Cardiac muscle cell (in vitro differentiated cells and primary cell): Measurements from ENCODE around the gene TLK1. TPM values are rescaled to one million over a fixed set of nuclear protein-coding genes. Genes with fewer than 3 reads are reported as not detected.
A peak's percentile ranks its signal among the peaks of the same experiment; 100 is the strongest.

Experiments
- DNase-seq, 2 donors: peaks; one replicate each; pipeline versions ENCODE4 v3.0.0 to v3.0.0-alpha.2; 2010 to 2017; ENCODE audit warnings: low read depth in 1 of 2, low spot score in 1 of 2
- H3K27ac ChIP-seq: fragments of 200-600 bp; sonication (generic); 2 replicates; pipeline ENCODE4 v1.5.1; 2016
- H3K27me3 ChIP-seq: fragments of 200-600 bp; sonication (generic); 2 replicates; pipeline ENCODE4 v1.6.0; 2016; ENCODE audit warnings: control low read depth
- H3K36me3 ChIP-seq: fragments of 200-600 bp; sonication (generic); 2 replicates; pipeline ENCODE4 v1.5.1; 2016; ENCODE audit warnings: control low read depth
- H3K4me1 ChIP-seq: fragments of 200-600 bp; sonication (generic); 2 replicates; pipeline ENCODE4 v1.8.1; 2017; ENCODE audit warnings: low read depth, mild to moderate bottlenecking, mixed run types
- H3K4me3 ChIP-seq: fragments of 200-600 bp; sonication (generic); 2 replicates; pipeline ENCODE4 v1.5.1; 2016; ENCODE audit warnings: mild to moderate bottlenecking
- H3K9me3 ChIP-seq: fragments of 200-600 bp; sonication (generic); 2 replicates; pipeline ENCODE4 v1.5.1; 2017; ENCODE audit warnings: low read depth, mild to moderate bottlenecking, control low read depth
- CTCF ChIP-seq: IDR thresholded peaks from 2 replicates; pipeline ENCODE4 v1.5.1; 2012; ENCODE audit warnings: low read depth, mild to moderate bottlenecking, low read length
- polyA plus RNA-seq: library from polyadenylated mRNA; unstranded; fragments of >200 nt; fragmentation: Nextera tagmentation; extraction: Ambion mirVana; gene quantifications from 2 replicates; pipeline ENCODE4 v1.2.1, GENCODE V29; 2016
- total RNA-seq: library from RNA; depleted of rRNA; stranded (reverse); fragments of >200 nt; gene quantifications from 2 replicates; pipeline ENCODE4 v1.2.3, GENCODE V29; 2016

The TLK1 gene
- total and polyA plus RNA-seq, 2 experiments from 2014 or later, result 10.1 to 29.2 TPM

- Histone ChIP-seq H3K27ac (no peak overlapping the region), H3K36me3 (no peaks in the 10 kb centered on the region), H3K4me1 (peaks cover 18% of the 10 kb centered on the region), H3K9me3 (no peaks in the 10 kb centered on the region), H3K4me3 (no peak overlapping the region), H3K27me3 (no peaks in the 10 kb centered on the region)
- DNase-seq, result no peak
- no peak for TF ChIP-seq CTCF
Observed at GRCh38 chr2:171136024-171136423, 24.7 kb downstream of the TLK1 start.

DNA sequence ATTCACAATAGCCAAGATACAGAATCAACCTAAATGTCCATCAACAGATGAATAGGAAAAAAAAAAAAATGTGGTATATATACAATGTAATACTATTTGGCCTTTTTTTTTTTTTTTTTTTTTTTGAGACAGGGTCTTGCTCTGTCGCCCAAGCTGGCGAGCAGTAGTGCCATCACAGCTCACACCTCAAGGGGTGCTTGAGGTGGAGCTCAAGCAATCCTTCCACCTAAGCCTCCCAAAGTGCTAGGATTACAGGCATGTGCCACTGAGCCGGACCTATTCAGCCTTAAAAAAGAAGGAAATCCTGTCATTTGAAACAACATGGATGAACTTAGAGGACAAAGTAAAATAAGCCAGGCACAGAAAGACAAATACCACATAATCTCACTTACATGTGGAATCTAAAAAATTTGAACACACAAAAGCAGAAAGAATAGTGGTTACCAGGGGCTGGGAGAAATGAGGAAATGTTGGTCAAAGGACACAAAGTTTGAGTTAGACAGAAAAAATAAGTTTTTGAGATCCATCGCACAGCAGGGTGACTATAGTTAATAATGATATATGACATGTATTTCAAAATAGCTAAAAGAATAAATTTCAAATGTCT, 26.0 kb downstream of the TLK1 start:
- no peaks in the 10 kb centered on the region for H3K36me3 ChIP-seq
- no peaks in the 10 kb centered on the region for H3K27me3 ChIP-seq
- H3K27ac ChIP-seq, result no peak overlapping the region
- TF ChIP-seq CTCF, result no peak
- H3K4me1 ChIP-seq, result peaks cover 11% of the 10 kb centered on the region
- no peaks in the 10 kb centered on the region for H3K9me3 ChIP-seq
- peak in 1 of 2 donors; percentile 12 for DNase-seq
- no peak overlapping the region for H3K4me3 ChIP-seq

- Histone ChIP-seq H3K27ac (no peak overlapping the region), H3K36me3 (no peaks in the 10 kb centered on the region), H3K27me3 (no peaks in the 10 kb centered on the region), H3K9me3 (peaks cover 2% of the 10 kb centered on the region), H3K4me3 (no peak overlapping the region), H3K4me1 (peaks cover 11% of the 10 kb centered on the region)
- TF ChIP-seq CTCF, result no peak
- DNase-seq, result no peak
Observed at GRCh38 chr2:171132086-171132485, 28.6 kb downstream of the TLK1 start.

- DNase-seq, result no peak
- Histone ChIP-seq H3K27ac (no peak overlapping the region), H3K4me3 (no peak overlapping the region), H3K9me3 (peaks cover 2% of the 10 kb centered on the region), H3K4me1 (peaks cover 14% of the 10 kb centered on the region), H3K36me3 (no peaks in the 10 kb centered on the region), H3K27me3 (no peaks in the 10 kb centered on the region)
- TF ChIP-seq CTCF, result no peak
Observed at GRCh38 chr2:171128461-171128860, 32.2 kb downstream of the TLK1 start.

DNA sequence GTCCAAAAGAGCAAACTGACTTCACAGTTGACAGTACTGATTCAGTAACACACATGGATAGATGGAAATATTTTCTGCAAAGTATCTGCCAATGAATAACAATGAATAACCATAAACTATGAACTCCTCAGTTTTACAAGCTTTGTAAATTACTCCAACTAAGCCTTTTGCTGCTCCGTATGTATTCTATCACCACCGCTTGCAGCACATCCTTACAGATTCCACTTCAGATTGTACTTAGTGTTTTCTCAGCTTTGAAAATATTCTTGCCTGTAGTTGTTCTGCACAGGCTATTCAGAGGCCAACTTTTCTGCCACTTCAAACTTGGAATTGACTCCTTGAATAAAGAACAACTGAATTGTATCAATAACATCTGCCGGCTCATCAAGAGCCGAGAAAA, 36.2 kb downstream of the TLK1 start:
- DNase-seq, result no peak
- TF ChIP-seq CTCF, result no peak
- Histone ChIP-seq H3K4me1 (peaks cover 6% of the 10 kb centered on the region), H3K36me3 (no peaks in the 10 kb centered on the region), H3K27ac (peak overlapping the region; percentile 53), H3K9me3 (peaks cover 2% of the 10 kb centered on the region), H3K4me3 (no peak overlapping the region), H3K27me3 (no peaks in the 10 kb centered on the region)

DNA sequence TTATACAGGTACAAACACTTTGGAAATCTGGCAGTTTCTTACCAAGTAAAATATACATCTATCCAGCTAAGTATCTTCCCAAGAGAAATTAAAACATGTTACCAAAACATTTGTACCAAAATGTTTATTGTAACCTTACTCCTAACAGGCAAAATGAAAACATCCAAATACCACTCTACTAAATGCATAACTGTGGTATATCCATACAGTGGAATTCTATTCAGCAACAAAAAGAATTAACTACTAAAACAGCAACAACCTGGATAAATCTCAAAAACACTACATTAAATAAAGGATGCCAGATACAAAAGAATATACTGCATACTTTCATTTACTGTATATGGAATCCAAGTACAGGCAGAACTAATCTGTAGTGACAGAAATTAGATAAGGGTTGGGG, 51.1 kb downstream of the TLK1 start:
- Histone ChIP-seq H3K36me3 (no peaks in the 10 kb centered on the region), H3K9me3 (no peaks in the 10 kb centered on the region), H3K4me1 (no peaks in the 10 kb centered on the region), H3K27me3 (no peaks in the 10 kb centered on the region), H3K27ac (no peak overlapping the region), H3K4me3 (no peak overlapping the region)
- no peak for DNase-seq
- TF ChIP-seq CTCF, result no peak
